ENCODE data around the gene NUAK1.

NUAK1 gene

GRCh38 chr12:106118381-106119130 lies 20.2 kb downstream of the NUAK1 start:
- H3K36me3 ChIP-seq (ENCODE audit: control insufficient read depth in 1 of 2, insufficient read depth in 2 of 2, low read length in 2 of 2), result no peaks in the 10 kb centered on the region
- H3K4me3 ChIP-seq (ENCODE audit: low read depth in 1 of 2, low read length in 2 of 2), result no peak overlapping the region
- no peak overlapping the region for H3K27ac ChIP-seq (ENCODE audit: low read length)
- H3K4me1 ChIP-seq (ENCODE audit: control insufficient read depth in 1 of 2, insufficient read depth in 2 of 2, low read length in 2 of 2), result peaks cover 10 to 11% of the 10 kb centered on the region in 2 donors
- H3K27me3 ChIP-seq (ENCODE audit: low read depth, low read length), result no peaks in the 10 kb centered on the region
- no peaks in the 10 kb centered on the region for H3K9me3 ChIP-seq (ENCODE audit: control insufficient read depth in 1 of 2, low read length in 2 of 2)

GRCh38 chr12:106115440-106115839 lies 23.3 kb downstream of the NUAK1 start:
- H3K27me3 ChIP-seq (ENCODE audit: low read depth, low read length), result no peaks in the 10 kb centered on the region
- H3K9me3 ChIP-seq (ENCODE audit: control insufficient read depth in 1 of 2, low read length in 2 of 2), result no peaks in the 10 kb centered on the region
- H3K4me1 ChIP-seq (ENCODE audit: control insufficient read depth in 1 of 2, insufficient read depth in 2 of 2, low read length in 2 of 2), result peaks cover 16 to 18% of the 10 kb centered on the region in 2 donors
- no peak overlapping the region for H3K4me3 ChIP-seq (ENCODE audit: low read depth in 1 of 2, low read length in 2 of 2)
- H3K27ac ChIP-seq (ENCODE audit: low read length), result no peak overlapping the region
- H3K36me3 ChIP-seq (ENCODE audit: control insufficient read depth in 1 of 2, insufficient read depth in 2 of 2, low read length in 2 of 2), result no peaks in the 10 kb centered on the region

- Histone ChIP-seq H3K9me3 (ENCODE audit: control insufficient read depth in 1 of 2, low read length in 2 of 2) (no peaks in the 10 kb centered on the region), H3K27me3 (ENCODE audit: low read depth, low read length) (no peaks in the 10 kb centered on the region), H3K4me1 (ENCODE audit: control insufficient read depth in 1 of 2, insufficient read depth in 2 of 2, low read length in 2 of 2) (peaks cover 16 to 22% of the 10 kb centered on the region in 2 donors), H3K4me3 (ENCODE audit: low read depth in 1 of 2, low read length in 2 of 2) (no peak overlapping the region), H3K27ac (ENCODE audit: low read length) (no peak overlapping the region), H3K36me3 (ENCODE audit: control insufficient read depth in 1 of 2, insufficient read depth in 2 of 2, low read length in 2 of 2) (no peaks in the 10 kb centered on the region)
Observed at GRCh38 chr12:106114447-106115068, 24.2 kb downstream of the NUAK1 start.

GRCh38 chr12:106113824-106114446 lies 24.8 kb downstream of the NUAK1 start:
- Histone ChIP-seq H3K4me1 (ENCODE audit: control insufficient read depth in 1 of 2, insufficient read depth in 2 of 2, low read length in 2 of 2) (peaks cover 16 to 23% of the 10 kb centered on the region in 2 donors), H3K36me3 (ENCODE audit: control insufficient read depth in 1 of 2, insufficient read depth in 2 of 2, low read length in 2 of 2) (no peaks in the 10 kb centered on the region), H3K9me3 (ENCODE audit: control insufficient read depth in 1 of 2, low read length in 2 of 2) (no peaks in the 10 kb centered on the region), H3K27ac (ENCODE audit: low read length) (peak overlapping the region; percentile 24), H3K4me3 (ENCODE audit: low read depth in 1 of 2, low read length in 2 of 2) (no peak overlapping the region), H3K27me3 (ENCODE audit: low read depth, low read length) (no peaks in the 10 kb centered on the region)

GRCh38 chr12:106113446-106113823 lies 25.3 kb downstream of the NUAK1 start:
- Histone ChIP-seq H3K27ac (ENCODE audit: low read length) (peak overlapping the region; percentile 24), H3K4me3 (ENCODE audit: low read depth in 1 of 2, low read length in 2 of 2) (no peak overlapping the region), H3K27me3 (ENCODE audit: low read depth, low read length) (no peaks in the 10 kb centered on the region), H3K36me3 (ENCODE audit: control insufficient read depth in 1 of 2, insufficient read depth in 2 of 2, low read length in 2 of 2) (no peaks in the 10 kb centered on the region), H3K4me1 (ENCODE audit: control insufficient read depth in 1 of 2, insufficient read depth in 2 of 2, low read length in 2 of 2) (peaks cover 16 to 25% of the 10 kb centered on the region in 2 donors), H3K9me3 (ENCODE audit: control insufficient read depth in 1 of 2, low read length in 2 of 2) (no peaks in the 10 kb centered on the region)

- peaks cover 18 to 29% of the 10 kb centered on the region in 2 donors for H3K4me1 ChIP-seq (ENCODE audit: control insufficient read depth in 1 of 2, insufficient read depth in 2 of 2, low read length in 2 of 2)
Observed at GRCh38 chr12:106113042-106113441, 25.7 kb downstream of the NUAK1 start.

GRCh38 chr12:106112145-106112821 lies 26.5 kb downstream of the NUAK1 start:
- Histone ChIP-seq H3K27me3 (ENCODE audit: low read depth, low read length) (no peaks in the 10 kb centered on the region), H3K4me1 (ENCODE audit: control insufficient read depth in 1 of 2, insufficient read depth in 2 of 2, low read length in 2 of 2) (peaks cover 25 to 33% of the 10 kb centered on the region in 2 donors), H3K4me3 (ENCODE audit: low read depth in 1 of 2, low read length in 2 of 2) (no peak overlapping the region), H3K36me3 (ENCODE audit: control insufficient read depth in 1 of 2, insufficient read depth in 2 of 2, low read length in 2 of 2) (no peaks in the 10 kb centered on the region), H3K27ac (ENCODE audit: low read length) (no peak overlapping the region), H3K9me3 (ENCODE audit: control insufficient read depth in 1 of 2, low read length in 2 of 2) (no peaks in the 10 kb centered on the region)

More at GRCh38 chr12:106113042-106113441, 25.7 kb downstream of the NUAK1 start:
- Histone ChIP-seq H3K9me3 (ENCODE audit: control insufficient read depth in 1 of 2, low read length in 2 of 2) (no peaks in the 10 kb centered on the region), H3K27ac (ENCODE audit: low read length) (no peak overlapping the region), H3K4me3 (ENCODE audit: low read depth in 1 of 2, low read length in 2 of 2) (no peak overlapping the region), H3K27me3 (ENCODE audit: low read depth, low read length) (no peaks in the 10 kb centered on the region), H3K36me3 (ENCODE audit: control insufficient read depth in 1 of 2, insufficient read depth in 2 of 2, low read length in 2 of 2) (no peaks in the 10 kb centered on the region)

- Histone ChIP-seq H3K9me3 (ENCODE audit: control insufficient read depth in 1 of 2, low read length in 2 of 2) (no peaks in the 10 kb centered on the region), H3K4me3 (ENCODE audit: low read depth in 1 of 2, low read length in 2 of 2) (no peak overlapping the region), H3K27ac (ENCODE audit: low read length) (no peak overlapping the region), H3K4me1 (ENCODE audit: control insufficient read depth in 1 of 2, insufficient read depth in 2 of 2, low read length in 2 of 2) (peaks cover 25 to 39% of the 10 kb centered on the region in 2 donors), H3K36me3 (ENCODE audit: control insufficient read depth in 1 of 2, insufficient read depth in 2 of 2, low read length in 2 of 2) (no peaks in the 10 kb centered on the region), H3K27me3 (ENCODE audit: low read depth, low read length) (no peaks in the 10 kb centered on the region)
Observed at GRCh38 chr12:106110626-106111300, 28.0 kb downstream of the NUAK1 start.

GRCh38 chr12:106109168-106109910 lies 29.4 kb downstream of the NUAK1 start:
- Histone ChIP-seq H3K4me1 (ENCODE audit: control insufficient read depth in 1 of 2, insufficient read depth in 2 of 2, low read length in 2 of 2) (peaks cover 22 to 38% of the 10 kb centered on the region in 2 donors), H3K9me3 (ENCODE audit: control insufficient read depth in 1 of 2, low read length in 2 of 2) (no peaks in the 10 kb centered on the region), H3K36me3 (ENCODE audit: control insufficient read depth in 1 of 2, insufficient read depth in 2 of 2, low read length in 2 of 2) (no peaks in the 10 kb centered on the region), H3K4me3 (ENCODE audit: low read depth in 1 of 2, low read length in 2 of 2) (no peak overlapping the region), H3K27me3 (ENCODE audit: low read depth, low read length) (no peaks in the 10 kb centered on the region), H3K27ac (ENCODE audit: low read length) (no peak overlapping the region)

- Histone ChIP-seq H3K4me3 (ENCODE audit: low read depth in 1 of 2, low read length in 2 of 2) (no peak overlapping the region), H3K27me3 (ENCODE audit: low read depth, low read length) (no peaks in the 10 kb centered on the region), H3K4me1 (ENCODE audit: control insufficient read depth in 1 of 2, insufficient read depth in 2 of 2, low read length in 2 of 2) (peaks cover 12 to 28% of the 10 kb centered on the region in 2 donors), H3K36me3 (ENCODE audit: control insufficient read depth in 1 of 2, insufficient read depth in 2 of 2, low read length in 2 of 2) (no peaks in the 10 kb centered on the region), H3K27ac (ENCODE audit: low read length) (no peak overlapping the region), H3K9me3 (ENCODE audit: control insufficient read depth in 1 of 2, low read length in 2 of 2) (no peaks in the 10 kb centered on the region)
Observed at GRCh38 chr12:106108185-106108835, 30.4 kb downstream of the NUAK1 start.

Measured in muscle layer of duodenum (tissue), 2 donors.